NCI-H1694 treated with DMSO at 0.1 percent for 48 hours (cell line): ENCODE measurements around the gene COL18A1.

Experiments used
- DNase-seq: peaks from one replicate; lab custom pipeline; 2025; lab: John Stamatoyannopoulos, UW

The COL18A1 gene

DNA sequence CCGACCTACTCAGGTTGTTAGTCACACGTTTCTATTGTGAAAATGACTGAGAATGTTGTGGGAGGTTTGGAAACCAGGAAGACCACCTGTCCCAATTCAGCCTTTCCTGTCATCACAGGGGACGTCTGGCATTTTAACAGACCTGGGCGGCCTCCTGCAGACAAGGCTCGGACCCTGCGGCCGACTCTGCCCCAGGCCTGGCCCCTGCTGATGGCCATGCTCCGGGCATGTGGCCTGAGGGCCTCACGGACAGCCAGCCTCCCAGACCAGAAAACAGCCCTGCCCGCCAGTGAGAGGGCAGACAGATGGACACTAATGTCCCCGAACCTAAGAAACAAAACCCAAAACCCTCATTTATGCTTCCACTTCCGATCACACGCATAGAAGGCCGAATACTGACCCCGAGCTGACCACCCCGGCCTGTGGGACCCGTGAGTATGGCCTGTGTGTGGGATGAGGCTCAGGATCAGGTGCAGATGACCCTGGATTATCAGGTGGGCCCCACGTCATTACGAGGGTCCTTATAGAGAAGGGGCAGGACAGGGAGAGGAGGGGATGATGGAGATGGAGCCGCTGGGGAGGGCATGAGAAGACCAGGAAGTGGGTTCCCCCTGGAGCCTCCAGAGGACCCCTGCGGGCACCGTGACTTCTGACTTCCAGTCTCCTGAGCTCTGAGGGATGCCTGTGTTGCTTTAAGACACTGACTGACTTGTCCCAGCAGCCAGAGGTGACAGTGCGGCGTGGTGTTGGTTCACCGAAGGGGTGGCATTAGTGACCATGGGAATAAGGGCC, 9.6 kb downstream of the COL18A1 start:
- DNase-seq = no peak

DNA sequence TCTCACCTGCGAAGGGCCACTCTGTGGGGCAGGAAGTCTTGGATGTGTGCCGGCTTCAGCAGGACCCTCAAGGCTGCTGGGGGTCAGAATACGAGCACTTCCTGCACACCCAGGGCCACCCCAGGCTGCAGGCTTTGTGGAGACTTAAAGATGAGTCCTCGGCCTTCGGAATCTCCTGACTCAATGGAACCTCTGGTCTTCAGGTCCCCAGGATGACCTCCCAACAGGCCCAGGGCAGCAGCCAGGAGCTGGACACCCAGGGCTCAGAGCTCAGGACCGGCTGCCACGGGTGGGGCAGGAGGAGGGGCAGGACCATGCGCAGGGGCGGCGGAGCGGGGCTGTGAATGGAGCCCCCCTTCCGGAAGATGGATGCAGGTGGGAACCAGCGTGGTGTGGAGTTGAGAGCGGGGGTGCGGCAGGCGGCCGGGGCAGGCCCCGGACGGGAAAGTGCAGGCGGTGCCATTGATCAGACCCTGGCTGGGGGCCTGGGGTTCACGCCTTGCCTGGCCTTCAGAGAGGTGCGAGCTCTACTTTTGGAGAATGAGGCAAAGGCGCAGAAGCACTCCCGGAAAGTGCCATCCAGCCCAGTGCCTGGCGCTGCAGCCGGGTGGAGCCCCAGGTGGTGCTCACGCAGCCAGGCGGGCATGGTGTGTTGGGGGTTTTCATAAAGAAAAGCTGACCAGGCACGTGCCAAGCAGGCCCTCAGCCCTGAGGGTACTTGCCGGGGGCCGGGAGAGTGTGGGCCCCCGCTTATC, 10.4 kb downstream of the COL18A1 start:
- no peak for DNase-seq

DNA sequence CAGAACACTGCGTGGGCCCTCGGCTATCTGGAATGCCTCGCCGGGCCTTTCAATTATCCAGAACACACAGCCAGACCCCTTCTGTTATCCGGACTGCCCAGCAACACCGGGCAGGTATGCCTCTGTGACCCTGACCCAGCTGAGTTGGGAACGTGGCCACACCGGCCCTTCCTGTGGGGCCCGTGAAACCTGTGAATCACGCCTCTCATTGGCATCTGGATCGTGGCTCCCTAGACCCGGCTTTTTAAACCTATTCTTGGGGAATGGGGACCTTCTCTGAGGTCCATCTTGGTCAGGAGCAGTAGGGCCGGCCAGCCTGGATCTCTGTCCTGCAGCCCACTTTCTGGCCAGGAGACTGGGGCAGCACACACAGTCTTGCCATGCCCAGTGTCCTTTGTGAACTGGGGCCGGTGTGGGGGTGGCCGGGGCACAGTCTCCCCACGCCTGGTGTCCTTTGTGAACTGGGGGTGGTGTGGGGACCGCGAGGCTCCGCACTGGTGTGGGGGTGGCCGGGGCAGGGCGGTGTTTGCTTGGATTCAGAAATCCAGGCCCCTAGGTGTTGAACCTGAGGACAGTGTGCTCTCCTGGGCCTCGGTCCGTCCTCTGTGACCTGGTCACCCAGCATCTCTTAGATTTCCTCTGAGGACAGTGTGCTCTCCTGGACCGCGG, 11.1 kb downstream of the COL18A1 start:
- DNase-seq = no peak

DNA sequence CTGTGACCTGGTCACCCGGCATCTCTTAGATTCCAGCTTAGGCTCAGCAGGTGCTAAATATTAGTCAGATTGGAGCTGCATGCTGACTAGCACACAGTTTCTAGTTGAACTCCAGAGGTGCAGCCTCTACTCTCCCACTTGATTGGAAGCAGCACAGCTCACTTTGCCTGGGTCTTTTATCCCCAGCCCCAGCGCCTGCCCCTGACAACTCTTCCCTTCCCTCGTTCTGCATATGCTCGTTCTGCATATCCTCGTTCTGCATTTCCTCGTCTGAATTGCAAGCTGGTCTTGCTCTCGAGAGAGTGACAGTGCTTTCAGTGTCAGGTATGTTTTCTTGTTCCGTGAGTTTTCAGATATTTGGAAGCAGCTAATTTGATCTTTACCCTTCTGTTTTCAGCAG, 11.7 kb downstream of the COL18A1 start:
- no peak for DNase-seq

DNA sequence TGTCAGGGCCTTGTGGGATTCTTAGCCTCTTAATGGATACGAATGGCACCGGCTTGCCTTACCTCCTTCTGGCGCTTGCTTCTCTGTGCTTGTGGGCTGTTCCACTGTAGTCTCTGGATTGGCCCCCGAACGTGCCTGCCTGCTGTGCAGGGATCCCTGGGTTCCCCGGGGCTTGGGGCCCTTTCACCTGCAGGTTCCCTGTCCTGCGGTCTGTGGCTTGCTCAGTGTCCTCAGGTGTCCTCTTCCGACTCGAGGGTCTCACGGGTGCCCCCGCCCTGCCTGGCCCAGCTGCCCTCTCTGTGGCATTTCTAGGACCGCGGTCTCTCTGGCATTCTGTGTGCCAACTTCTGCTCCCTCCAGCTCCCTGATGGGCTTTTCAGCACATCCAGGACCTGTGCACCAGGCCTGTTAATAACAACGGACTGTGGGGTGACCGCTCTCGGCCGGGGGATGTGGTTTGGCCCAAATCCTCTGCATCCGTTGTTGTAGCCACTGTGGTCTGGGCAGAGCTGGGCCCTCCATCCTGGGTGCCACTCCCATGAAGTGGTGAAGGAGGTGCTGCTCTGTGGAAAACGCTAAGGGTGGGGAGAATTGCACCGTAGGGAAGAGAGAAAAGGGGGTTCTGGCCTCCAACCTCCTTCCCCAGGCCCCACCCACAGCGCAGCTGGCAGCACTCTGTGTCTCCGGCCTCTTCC, 12.4 kb downstream of the COL18A1 start:
- no peak for DNase-seq

DNA sequence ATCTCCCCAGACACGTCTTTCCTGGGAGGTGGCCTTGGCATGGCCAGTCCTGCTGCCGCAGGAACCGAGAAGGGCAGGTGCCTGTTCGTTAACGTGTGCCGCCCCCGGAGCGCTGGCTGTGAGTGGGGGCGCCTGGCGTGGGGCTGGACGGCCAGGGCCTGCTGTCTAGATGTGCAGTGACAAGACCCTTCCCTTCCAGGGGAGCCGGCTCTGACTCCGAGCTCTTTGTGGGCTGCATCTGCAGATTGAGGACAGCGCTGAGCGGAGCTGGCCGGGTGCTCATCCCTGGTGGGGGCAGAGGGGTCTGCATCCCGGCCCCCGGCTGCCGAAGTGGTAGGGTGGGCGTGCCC, 13.0 kb downstream of the COL18A1 start:
- DNase-seq = no peak

DNA sequence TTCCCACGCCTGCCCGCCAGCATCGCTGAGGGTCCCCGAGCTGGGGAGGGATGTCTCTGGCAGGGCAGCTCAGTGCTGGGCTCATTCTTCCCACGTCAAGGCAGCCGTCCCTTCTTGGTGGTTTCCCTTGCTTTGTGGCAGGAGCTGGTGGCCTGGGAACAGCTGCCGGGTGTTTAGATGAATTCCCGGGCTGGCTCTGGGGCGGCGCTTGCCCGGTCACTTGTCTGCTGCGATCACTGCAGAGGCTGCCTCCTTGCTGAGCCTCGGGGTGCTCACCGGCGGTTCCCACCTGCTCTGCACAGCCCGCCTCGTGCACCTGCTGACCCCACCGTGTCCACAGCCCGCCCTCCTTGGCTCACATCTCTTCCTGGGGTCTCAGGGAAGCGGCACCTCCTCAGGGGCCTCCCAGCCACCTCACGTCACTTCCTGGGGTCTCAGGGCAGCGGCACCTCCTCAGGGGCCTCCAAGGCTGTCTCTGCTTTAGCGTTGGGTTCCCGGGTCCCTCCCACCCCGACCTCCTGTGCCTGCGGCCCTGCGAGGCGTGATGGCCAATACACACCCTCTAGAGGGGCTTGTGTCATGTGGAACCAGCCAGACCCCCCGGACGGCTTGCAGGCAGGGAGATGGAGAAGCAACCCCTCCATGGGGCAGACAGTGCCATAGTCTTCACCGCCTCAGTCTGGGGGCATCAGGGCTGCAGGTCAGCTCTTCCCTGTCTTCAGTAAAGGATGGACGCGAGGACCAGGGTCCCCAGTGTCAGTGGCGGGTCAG, 13.5 kb downstream of the COL18A1 start:
- no peak for DNase-seq

DNA sequence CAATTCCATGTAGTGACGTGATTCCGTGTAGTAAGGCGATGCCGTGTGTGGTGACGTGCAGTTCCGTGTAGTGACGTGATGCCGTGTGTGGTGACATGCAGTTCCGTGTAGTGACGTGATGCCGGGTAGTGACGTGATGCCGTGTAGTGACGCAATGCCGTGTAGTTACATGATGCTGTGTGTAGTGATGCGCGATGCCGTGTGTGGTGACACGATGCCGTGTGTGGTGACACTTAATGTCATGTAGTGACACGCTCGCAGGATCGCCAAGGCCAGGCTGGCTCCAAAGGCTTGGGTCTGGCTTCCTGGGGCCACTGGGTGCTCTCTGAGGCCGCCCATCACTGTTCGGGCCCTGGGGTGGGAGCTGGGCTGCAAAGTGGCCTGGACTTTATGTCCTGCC, 14.2 kb downstream of the COL18A1 start:
- no peak for DNase-seq

DNA sequence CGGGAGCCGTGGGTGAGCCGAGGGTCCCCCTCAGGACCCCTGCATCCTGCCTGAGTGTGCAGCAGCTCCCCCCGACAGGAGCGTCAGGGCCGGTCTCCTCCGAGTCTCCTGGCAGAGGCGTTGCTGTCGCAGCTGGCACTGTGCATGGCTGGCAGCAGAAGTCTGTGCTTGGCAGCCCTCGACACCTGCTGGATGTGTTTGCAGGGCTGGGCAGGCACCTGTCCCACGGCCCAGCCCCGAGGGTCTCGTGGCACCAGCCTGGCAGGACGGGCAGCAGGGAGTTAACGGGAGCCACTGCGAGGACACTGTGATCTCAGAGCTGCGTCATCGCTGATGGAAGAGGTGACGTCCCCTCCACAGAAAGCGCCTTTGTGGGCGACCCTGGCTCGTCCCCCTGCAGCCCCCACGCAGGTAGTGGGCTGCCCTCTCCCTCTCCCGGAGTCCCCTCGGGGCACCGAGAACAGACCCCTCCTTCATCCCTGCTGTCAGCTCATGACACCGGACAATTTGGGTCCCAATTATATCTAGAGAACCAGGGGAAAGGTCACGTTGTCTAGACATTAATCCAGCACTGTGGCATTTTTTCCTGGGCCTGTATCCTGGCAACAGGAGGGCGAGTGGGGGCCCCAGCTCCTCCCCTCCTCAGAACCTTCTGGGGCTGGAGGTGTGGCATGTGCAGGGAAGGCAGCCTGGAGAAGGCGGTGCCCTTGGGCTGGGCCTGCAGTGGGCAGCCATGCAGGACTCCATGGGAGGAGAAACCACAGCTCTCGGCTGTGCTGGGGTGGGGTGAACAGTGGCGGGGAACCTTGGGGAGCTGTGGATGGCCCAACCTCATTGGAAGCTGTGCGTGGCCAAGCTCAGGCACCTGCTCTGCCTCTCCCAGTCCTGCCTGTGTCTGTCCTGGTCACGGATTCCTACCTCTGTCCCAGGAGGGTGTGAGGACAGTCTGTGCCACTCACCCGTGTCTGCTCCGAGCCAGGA, 15.4 kb downstream of the COL18A1 start:
- DNase-seq = no peak

DNA sequence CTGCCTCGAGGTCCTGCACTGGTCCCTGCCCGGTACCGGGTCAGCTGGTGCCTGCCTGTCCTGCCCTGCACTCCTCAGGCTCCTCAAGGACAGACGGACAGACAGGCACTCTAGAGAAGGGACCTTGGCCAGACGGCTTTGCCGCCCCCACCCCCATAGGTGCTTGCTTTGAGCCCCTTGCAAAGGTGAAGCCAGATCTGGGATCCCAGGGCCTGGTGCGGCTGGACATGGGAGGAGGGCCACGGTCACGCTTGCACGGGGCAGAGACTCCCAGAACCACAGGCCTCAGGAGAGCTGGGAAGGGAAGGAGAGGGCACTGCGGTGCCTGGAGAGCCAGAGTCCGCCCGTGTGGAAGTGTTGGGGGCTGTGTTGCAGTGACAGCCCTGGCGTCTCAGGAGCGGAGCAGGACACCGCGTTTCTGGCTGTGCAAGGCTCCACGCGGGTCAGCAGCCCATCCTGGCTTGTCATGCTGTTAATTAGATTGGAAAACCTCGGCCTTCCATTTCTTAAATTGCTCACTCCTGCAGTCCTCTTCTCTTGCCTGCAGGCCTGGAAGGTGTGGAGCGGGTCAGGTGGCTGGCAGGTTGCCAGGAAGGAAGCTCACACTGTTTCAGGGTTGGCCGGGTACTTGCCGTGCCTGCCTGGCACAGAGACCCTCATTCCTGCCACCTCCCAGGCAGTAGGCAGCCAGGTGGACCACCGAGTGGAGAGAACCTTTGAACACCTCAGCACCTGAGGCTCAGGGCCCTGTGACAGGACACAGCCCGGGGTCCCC, 16.3 kb downstream of the COL18A1 start:
- DNase-seq = no peak

DNA sequence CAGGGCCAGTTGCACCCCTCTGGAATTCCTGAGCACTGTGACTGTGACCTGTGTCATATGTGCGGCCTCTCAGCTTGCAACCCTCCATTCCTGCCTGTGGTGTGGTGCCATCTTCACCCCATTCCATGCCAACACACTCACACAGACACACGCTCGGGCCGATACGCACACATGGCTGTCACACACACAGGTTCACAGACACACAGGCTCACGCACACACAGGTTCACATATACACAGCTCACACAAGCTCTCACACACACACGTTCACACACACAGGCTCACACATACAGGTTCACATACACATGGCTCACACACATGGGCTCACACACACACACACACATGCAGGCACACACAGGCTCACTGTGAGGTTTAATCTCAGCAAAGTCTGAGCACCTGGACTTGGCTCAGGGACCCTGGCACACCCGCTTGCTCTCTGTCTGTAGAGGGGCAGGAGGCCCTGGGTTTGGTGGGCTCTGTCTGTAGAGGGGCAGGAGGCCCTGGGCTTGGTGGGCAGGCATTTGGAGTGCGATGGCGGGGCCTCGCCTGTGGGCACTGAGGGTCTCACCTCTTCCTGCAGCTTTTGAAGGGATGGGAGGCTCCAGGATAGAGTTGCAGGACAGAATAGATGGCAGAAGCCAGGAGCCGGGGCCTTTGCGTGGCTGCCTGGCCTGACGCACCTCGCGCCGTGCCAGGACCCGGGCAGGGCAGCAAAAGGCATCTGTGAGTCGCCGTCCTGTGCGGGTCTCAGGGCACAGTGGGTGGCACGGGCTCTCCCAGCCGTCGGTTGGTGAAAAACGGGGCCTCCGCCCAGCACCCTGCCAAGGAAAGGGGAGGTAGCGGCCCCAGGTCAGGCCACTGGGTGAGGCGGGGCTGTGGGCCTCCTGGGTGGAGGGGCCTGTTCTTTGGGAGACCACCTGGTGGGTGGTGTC, 17.1 kb downstream of the COL18A1 start:
- no peak for DNase-seq

DNA sequence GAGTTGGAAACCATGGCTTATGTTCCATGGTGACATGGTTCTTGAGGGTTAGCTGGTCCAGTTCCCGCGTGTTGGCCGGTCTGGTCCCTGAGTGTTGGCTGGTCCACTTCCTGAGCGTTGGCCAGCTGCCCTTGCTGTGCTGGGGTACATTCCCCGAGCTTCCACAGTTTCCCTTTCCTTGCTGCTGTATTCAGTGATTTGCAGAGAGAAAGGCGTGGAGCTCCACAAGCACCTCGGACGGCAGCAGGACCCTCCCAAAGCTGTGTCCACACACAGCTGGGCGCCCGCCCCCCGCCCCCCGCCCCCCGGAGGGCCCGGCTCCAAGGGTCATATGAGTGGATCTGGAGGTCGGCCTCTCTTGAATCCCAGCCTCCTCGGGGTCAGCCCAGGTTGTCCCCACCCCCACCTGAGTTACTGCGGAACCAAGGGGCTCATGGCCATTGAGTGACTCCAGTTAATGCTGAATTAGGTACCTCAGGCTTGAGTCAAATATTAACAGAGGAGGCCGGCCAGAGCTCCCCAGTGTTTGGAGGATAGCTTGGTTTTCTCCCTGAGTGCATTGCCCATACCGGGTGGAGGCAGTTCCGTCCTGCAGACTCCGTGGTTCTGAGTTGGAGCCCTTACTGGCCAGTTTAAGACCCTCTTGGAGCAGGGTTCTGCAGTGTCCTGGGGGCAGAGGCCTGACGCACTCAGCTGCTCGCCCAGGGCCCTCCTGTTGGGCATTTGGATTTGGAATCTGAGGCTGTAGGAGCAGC, 18.4 kb downstream of the COL18A1 start:
- no peak for DNase-seq

DNA sequence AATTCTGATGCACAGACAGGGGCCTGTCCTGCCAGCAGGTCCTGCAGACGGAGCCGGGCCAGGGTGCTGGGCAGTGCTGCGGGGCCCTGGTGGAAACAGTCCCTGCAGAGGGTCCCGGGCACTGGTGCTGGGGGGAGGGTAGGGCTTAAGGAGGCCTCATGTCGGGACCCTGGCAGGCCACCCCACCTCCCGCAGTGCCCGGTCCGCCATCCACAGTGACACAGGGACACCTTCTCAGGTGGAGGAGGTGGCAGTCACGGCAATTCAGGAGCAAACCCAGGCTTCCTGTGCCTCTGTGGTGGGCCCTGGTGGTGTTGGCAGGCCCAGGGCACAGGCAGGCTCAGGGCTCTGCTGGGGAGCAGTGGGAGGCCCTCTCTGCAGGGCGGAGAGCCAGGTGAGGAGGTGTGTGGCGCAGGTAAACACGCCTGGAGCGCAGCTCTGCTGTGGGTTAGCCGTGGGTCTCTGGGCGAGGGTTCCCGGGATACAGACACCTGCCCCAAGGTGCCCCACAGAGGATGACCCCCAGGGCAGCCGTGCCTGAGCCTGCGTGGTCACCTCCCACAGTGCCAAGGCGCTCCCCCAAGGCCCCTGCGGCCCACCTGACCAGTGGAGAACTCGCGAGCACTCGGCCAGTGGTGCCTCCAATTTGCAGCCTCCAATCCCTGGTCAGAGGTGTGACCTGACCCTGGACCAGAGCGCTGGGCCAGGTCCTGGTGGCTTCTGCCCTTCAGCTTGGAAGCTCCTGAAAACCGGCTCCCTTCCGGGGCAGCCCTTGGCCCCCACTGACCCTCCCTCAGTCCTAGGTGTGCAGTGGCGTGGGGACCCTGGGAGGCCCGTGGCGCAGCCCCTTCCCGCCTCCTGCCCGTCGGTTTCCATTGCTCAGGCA, 19.2 kb downstream of the COL18A1 start:
- no peak for DNase-seq

DNA sequence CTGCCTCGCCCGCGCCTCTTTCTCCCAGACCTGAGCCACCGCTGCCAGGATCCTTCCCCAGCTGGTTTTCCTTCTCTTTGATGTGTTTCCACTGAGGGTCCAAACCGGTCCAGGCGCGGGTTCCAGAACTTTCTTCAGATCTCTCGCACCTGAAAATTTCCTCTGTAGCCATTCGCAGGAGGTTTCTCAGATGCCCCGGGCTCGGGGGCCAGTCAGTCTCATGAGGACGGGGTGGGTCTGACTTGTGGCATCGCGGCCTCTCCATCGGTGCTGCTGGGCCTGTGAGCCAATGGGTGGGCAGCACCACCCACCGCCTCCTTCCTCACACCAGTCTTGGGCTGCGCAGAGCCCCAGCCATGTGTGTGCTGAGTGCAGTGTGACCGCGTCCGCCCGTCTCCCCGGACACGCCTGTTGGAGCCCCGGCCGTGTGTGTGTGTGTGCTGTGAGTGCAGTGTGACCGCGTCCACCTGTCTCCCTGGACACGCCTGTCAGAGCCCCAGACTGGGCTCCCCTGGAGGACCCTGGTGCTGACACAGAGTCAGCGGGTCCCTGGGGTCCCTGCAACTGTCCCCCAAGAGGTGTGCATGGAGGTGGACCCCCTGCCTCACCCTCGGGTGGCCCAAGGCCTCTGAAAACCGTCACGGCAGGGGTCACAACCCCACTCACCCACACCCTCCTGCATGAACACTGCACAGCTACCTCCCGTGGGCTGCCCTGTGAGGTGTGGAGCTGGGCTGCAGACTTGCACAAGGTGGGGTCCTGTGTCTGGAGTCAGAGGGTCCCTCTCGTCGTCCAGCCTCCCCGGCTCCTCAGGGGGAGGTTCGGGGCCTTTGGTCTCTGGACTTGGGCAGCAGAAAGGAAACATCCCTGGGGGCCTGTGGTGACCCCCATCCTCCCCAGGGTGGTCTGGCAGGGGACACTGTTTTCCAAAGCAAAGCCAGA, 20.2 kb downstream of the COL18A1 start:
- no peak for DNase-seq
